ENCODE measurements around the gene ZNF76.
A peak's percentile ranks its signal among the peaks of the same experiment; 100 is the strongest.

ZNF76 gene

GRCh38 chr6:35237476-35237875 is 22.1 kb upstream of the ZNF76 start:
- no peaks in the 10 kb centered on the region for H3K27me3 ChIP-seq

GRCh38 chr6:35238843-35239289 is 20.7 kb upstream of the ZNF76 start:
- H3K9me3 ChIP-seq = no peaks in the 10 kb centered on the region
- H3K4me1 ChIP-seq (ENCODE audit: control insufficient read depth in 1 of 2, insufficient read depth in 1 of 2, low read depth in 1 of 2, low read length in 1 of 2) = no peaks in the 10 kb centered on the region
- H3K4me3 ChIP-seq (ENCODE audit: low read depth in 1 of 2, low read length in 1 of 2) = no peak overlapping the region
- no peaks in the 10 kb centered on the region for H3K36me3 ChIP-seq
- H3K27me3 ChIP-seq = no peaks in the 10 kb centered on the region
- H3K27ac ChIP-seq = no peak overlapping the region
- no peak for TF ChIP-seq CTCF (IDR thresholded peaks at IDR 0.05)

More at GRCh38 chr6:35237476-35237875, 22.1 kb upstream of the ZNF76 start:
- Histone ChIP-seq H3K9me3 (no peaks in the 10 kb centered on the region), H3K4me3 (ENCODE audit: low read depth in 1 of 2, low read length in 1 of 2) (no peak overlapping the region), H3K4me1 (ENCODE audit: control insufficient read depth in 1 of 2, insufficient read depth in 1 of 2, low read depth in 1 of 2, low read length in 1 of 2) (no peaks in the 10 kb centered on the region), H3K27ac (no peak overlapping the region), H3K36me3 (no peaks in the 10 kb centered on the region)
- no peak for TF ChIP-seq CTCF (IDR thresholded peaks at IDR 0.05)

- no peak for TF ChIP-seq CTCF (IDR thresholded peaks at IDR 0.05)
- no peaks in the 10 kb centered on the region for H3K9me3 ChIP-seq
- no peak overlapping the region for H3K4me3 ChIP-seq (ENCODE audit: low read depth in 1 of 2, low read length in 1 of 2)
- no peaks in the 10 kb centered on the region for H3K36me3 ChIP-seq
- H3K27ac ChIP-seq = no peak overlapping the region
- no peaks in the 10 kb centered on the region for H3K27me3 ChIP-seq
- no peaks in the 10 kb centered on the region for H3K4me1 ChIP-seq (ENCODE audit: control insufficient read depth in 1 of 2, insufficient read depth in 1 of 2, low read depth in 1 of 2, low read length in 1 of 2)
Measured at GRCh38 chr6:35239581-35239980, 20.0 kb upstream of the ZNF76 start.

GRCh38 chr6:35240838-35241801 is 18.4 kb upstream of the ZNF76 start:
- no peaks in the 10 kb centered on the region for H3K9me3 ChIP-seq
- H3K27ac ChIP-seq = no peak overlapping the region
- no peaks in the 10 kb centered on the region for H3K4me1 ChIP-seq (ENCODE audit: control insufficient read depth in 1 of 2, insufficient read depth in 1 of 2, low read depth in 1 of 2, low read length in 1 of 2)
- H3K4me3 ChIP-seq (ENCODE audit: low read depth in 1 of 2, low read length in 1 of 2) = no peak overlapping the region
- H3K36me3 ChIP-seq = no peaks in the 10 kb centered on the region
- no peaks in the 10 kb centered on the region for H3K27me3 ChIP-seq
- TF ChIP-seq CTCF (IDR thresholded peaks at IDR 0.05) = peak; percentile 83

- H3K27me3 ChIP-seq = no peaks in the 10 kb centered on the region
- no peaks in the 10 kb centered on the region for H3K9me3 ChIP-seq
- no peak for TF ChIP-seq CTCF (IDR thresholded peaks at IDR 0.05)
- no peaks in the 10 kb centered on the region for H3K36me3 ChIP-seq
- H3K4me1 ChIP-seq (ENCODE audit: control insufficient read depth in 1 of 2, insufficient read depth in 1 of 2, low read depth in 1 of 2, low read length in 1 of 2) = no peaks in the 10 kb centered on the region
- H3K27ac ChIP-seq = no peak overlapping the region
- no peak overlapping the region for H3K4me3 ChIP-seq (ENCODE audit: low read depth in 1 of 2, low read length in 1 of 2)
Measured at GRCh38 chr6:35242486-35242885, 17.0 kb upstream of the ZNF76 start.

Measured in neutrophil (primary cell).